Smooth muscle cell (in vitro differentiated cells): ENCODE data around the gene DCAF11. TPM values are rescaled to one million over a fixed set of nuclear protein-coding genes. Genes with fewer than 3 reads are reported as not detected.
A peak's percentile ranks its signal among the peaks of the same experiment; 100 is the strongest.

Experiments
- DNase-seq: peaks from one replicate; lab custom pipeline; 2025; ENCODE audit not compliant: unreplicated experiment; lab: John Stamatoyannopoulos, UW
- H2AFZ ChIP-seq: fragments of 200-600 bp; sonication (generic); 2 replicates; pipeline ENCODE4 v1.6.0; 2016; ENCODE audit warnings: antibody characterized with exemption, low read depth, mild to moderate bottlenecking
- H3F3A ChIP-seq: fragments of 200-600 bp; sonication (generic); 2 replicates; pipeline ENCODE4 v1.6.0; 2017; ENCODE audit warnings: antibody characterized with exemption, low read depth
- H3K27ac ChIP-seq: fragments of 200-600 bp; sonication (generic); 2 replicates; pipeline ENCODE4 v1.5.1; 2016; ENCODE audit warnings: low read depth, mild to moderate bottlenecking
- H3K27me3 ChIP-seq: fragments of 200-600 bp; sonication (generic); 2 replicates; pipeline ENCODE4 v1.6.1; 2016; ENCODE audit warnings: low read depth, mild to moderate bottlenecking
- H3K36me3 ChIP-seq: fragments of 200-600 bp; sonication (generic); 2 replicates; pipeline ENCODE4 v1.5.1; 2016; ENCODE audit warnings: low read depth
- H3K4me1 ChIP-seq: fragments of 200-600 bp; sonication (generic); 2 replicates; pipeline ENCODE4 v1.5.1; 2016; ENCODE audit warnings: low read depth
- H3K4me2 ChIP-seq: fragments of 200-600 bp; sonication (generic); 2 replicates; pipeline ENCODE4 v1.6.0; 2016; ENCODE audit warnings: mild to moderate bottlenecking
- H3K4me3 ChIP-seq: fragments of 200-600 bp; sonication (generic); 2 replicates; pipeline ENCODE4 v1.5.1; 2016; ENCODE audit warnings: mild to moderate bottlenecking
- H3K79me2 ChIP-seq: fragments of 200-600 bp; sonication (generic); 2 replicates; pipeline ENCODE4 v1.6.0; 2016; ENCODE audit warnings: low read depth, mild to moderate bottlenecking
- H3K9ac ChIP-seq: fragments of 200-600 bp; sonication (generic); 2 replicates; pipeline ENCODE4 v1.6.0; 2016; ENCODE audit warnings: low read depth
- H3K9me3 ChIP-seq: fragments of 200-600 bp; sonication (generic); replicated peaks from 2 replicates; pipeline ENCODE4 v1.5.1; 2016; ENCODE audit warnings: low read depth
- H4K20me1 ChIP-seq: fragments of 200-600 bp; sonication (generic); 2 replicates; pipeline ENCODE4 v1.6.0; 2016; ENCODE audit warnings: low read depth
- WGBS: methylation state at CpG from one replicate; pipeline ENCODE4 v1.1.7; 2016; ENCODE audit warnings: low lambda C conversion rate; 5-methylcytosine and 5-hydroxymethylcytosine counted together
- polyA plus RNA-seq: library from polyadenylated mRNA; unstranded; fragments of >200 nt; fragmentation: Nextera tagmentation; extraction: Ambion mirVana; gene quantifications from 2 replicates; pipeline ENCODE4 v1.2.1, GENCODE V29; 2016
- total RNA-seq: library from RNA; depleted of rRNA; stranded (reverse); fragments of >200 nt; gene quantifications from 2 replicates; pipeline ENCODE4 v1.2.3, GENCODE V29; 2014
- TF ChIP-seq, protein P1 (sequence below): fragments of 200-600 bp; sonication (generic); IDR thresholded peaks from 2 replicates; pipeline ENCODE4 v1.5.1; 2017; ENCODE audit warnings: borderline replicate concordance, mild to moderate bottlenecking, antibody characterized with exemption; ENCODE audit not compliant: insufficient read depth, poor library complexity, severe bottlenecking

Gene DCAF11
- total and polyA plus RNA-seq, 2 experiments from 2014 or later = 39.3 to 43.6 TPM

DNA sequence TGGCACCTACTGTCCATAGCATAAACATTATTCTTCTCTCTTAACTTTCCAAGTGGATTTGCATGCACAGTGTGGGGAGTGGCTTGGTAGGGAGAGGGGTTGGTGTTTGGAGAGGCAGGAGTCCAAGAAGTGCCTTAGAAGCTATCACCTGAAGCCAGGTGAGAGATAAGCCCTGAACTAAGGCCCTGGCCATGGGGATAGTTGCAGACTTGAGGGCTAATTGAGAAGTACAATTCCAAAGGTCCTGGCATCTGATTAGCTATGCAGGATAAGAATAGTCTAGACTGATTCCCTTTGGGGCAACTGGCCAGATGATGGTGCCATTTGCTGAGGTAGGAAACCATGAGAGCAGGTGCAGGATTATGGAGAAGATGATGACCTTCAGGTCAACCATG is 22.5 kb upstream of the DCAF11 start:
- Histone ChIP-seq H3K27me3 (no peaks in the 10 kb centered on the region), H3K36me3 (no peaks in the 10 kb centered on the region), H3F3A (no peaks in the 10 kb centered on the region), H3K4me3 (no peak overlapping the region), H3K4me2 (no peak overlapping the region), H3K79me2 (peaks cover 15% of the 10 kb centered on the region), H3K4me1 (peaks cover 9% of the 10 kb centered on the region), H3K9me3 (no peaks in the 10 kb centered on the region), H4K20me1 (no peaks in the 10 kb centered on the region), H2AFZ (no peak overlapping the region), H3K9ac (no peak overlapping the region), H3K27ac (no peak overlapping the region)
- DNase-seq = no peak
- TF ChIP-seq, protein P1, sequence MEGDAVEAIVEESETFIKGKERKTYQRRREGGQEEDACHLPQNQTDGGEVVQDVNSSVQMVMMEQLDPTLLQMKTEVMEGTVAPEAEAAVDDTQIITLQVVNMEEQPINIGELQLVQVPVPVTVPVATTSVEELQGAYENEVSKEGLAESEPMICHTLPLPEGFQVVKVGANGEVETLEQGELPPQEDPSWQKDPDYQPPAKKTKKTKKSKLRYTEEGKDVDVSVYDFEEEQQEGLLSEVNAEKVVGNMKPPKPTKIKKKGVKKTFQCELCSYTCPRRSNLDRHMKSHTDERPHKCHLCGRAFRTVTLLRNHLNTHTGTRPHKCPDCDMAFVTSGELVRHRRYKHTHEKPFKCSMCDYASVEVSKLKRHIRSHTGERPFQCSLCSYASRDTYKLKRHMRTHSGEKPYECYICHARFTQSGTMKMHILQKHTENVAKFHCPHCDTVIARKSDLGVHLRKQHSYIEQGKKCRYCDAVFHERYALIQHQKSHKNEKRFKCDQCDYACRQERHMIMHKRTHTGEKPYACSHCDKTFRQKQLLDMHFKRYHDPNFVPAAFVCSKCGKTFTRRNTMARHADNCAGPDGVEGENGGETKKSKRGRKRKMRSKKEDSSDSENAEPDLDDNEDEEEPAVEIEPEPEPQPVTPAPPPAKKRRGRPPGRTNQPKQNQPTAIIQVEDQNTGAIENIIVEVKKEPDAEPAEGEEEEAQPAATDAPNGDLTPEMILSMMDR = no peak

DNA sequence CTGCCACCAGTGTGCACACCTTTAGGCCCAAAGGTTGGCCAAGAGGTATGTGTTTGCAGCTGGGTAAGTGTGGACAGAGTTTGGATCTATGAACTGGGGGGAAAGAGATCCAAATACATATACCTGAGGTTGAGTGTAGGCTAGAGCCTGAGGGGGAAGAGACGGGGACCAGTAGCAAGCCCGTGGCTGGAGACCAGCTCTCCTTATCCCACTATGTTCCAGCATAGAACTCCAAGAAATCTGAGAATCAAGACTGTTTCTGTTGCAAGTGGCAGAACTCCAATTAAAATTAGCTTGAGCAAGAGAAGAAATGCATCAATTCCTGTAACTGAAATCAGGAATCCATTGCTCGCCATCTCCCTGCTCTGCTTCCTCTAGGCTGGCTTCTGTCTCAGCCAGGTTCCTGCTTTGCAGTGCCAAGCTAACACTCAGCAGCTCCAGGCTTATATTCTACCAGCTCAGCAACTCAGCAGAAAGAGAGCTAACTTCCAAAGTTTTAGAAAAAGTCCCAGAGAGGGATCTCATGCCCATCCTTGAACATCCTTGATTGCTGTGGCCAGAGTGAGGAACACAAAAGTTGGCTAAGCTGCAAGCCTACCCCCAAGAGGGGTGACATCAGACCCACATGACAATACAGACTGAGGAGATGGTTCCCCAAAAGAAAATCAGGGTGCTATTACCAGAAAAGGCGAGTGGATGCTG is 21.9 kb upstream of the DCAF11 start:
- WGBS = 84% methylated on average over 4 of the region's 4 CpGs
- Histone ChIP-seq H3K36me3 (no peaks in the 10 kb centered on the region), H3K4me3 (no peak overlapping the region), H3K4me2 (no peak overlapping the region), H3F3A (no peaks in the 10 kb centered on the region), H3K9me3 (no peaks in the 10 kb centered on the region), H3K9ac (no peak overlapping the region), H3K4me1 (peaks cover 9% of the 10 kb centered on the region), H3K27ac (no peak overlapping the region), H2AFZ (no peak overlapping the region), H4K20me1 (no peaks in the 10 kb centered on the region), H3K27me3 (no peaks in the 10 kb centered on the region), H3K79me2 (peaks cover 15% of the 10 kb centered on the region)
- TF ChIP-seq, protein P1 = no peak
- DNase-seq = no peak

DNA sequence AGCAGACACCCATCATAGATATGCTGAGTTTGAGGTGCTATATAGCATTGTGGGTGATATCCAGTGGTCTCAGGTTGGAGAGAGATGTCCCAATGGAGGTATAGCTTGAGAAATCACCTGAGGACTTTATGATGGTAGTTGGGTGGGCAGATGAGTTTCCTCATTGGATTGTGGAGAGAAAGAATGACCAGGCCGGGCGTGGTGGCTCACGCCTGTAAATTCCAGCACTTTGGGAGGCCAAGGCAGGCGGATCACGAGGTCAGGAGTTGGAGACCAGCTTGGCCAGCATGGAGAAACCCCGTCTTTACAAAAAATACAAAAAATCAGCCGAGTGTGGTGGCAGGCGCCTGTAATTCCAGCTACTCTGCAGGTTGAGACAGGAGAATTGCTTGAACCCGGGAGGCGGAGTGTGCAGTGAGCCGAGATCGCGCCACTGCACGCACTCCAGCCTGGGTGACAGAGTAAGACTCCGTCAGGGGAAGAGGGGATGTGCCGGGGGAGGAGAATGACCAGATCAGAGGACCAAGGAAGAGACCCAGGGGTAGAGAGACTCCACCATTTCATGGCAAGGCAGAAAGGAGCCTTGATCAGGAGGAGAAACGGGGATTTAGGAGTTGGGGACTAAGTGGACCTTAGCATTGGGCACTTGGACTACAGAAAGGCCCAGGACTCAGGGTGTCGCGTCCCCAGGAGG is 21.2 kb upstream of the DCAF11 start:
- Histone ChIP-seq H3K4me2 (peak overlapping the region; percentile 92), H3K27me3 (no peaks in the 10 kb centered on the region), H3K36me3 (no peaks in the 10 kb centered on the region), H3K4me3 (peak overlapping the region; percentile 91), H3K9me3 (no peaks in the 10 kb centered on the region), H3K27ac (peak overlapping the region; percentile 22), H2AFZ (peak overlapping the region; percentile 38), H3K79me2 (peaks cover 15% of the 10 kb centered on the region), H3F3A (no peaks in the 10 kb centered on the region), H4K20me1 (no peaks in the 10 kb centered on the region), H3K4me1 (peaks cover 9% of the 10 kb centered on the region), H3K9ac (no peak overlapping the region)
- TF ChIP-seq, protein P1 = no peak
- no peak for DNase-seq
- 80% methylated on average over 19 of the region's 19 CpGs for WGBS
